HG02943 (cell line): ENCODE data around the gene COA7.

Experiments used
- ATAC-seq: cut with Tn5 transposase; IDR thresholded peaks from one replicate; pipeline ENCODE4 v1.9.1; 2021; ENCODE audit warnings: mild to moderate bottlenecking, low read depth, moderate library complexity; ENCODE audit not compliant: unreplicated experiment

COA7 gene

DNA sequence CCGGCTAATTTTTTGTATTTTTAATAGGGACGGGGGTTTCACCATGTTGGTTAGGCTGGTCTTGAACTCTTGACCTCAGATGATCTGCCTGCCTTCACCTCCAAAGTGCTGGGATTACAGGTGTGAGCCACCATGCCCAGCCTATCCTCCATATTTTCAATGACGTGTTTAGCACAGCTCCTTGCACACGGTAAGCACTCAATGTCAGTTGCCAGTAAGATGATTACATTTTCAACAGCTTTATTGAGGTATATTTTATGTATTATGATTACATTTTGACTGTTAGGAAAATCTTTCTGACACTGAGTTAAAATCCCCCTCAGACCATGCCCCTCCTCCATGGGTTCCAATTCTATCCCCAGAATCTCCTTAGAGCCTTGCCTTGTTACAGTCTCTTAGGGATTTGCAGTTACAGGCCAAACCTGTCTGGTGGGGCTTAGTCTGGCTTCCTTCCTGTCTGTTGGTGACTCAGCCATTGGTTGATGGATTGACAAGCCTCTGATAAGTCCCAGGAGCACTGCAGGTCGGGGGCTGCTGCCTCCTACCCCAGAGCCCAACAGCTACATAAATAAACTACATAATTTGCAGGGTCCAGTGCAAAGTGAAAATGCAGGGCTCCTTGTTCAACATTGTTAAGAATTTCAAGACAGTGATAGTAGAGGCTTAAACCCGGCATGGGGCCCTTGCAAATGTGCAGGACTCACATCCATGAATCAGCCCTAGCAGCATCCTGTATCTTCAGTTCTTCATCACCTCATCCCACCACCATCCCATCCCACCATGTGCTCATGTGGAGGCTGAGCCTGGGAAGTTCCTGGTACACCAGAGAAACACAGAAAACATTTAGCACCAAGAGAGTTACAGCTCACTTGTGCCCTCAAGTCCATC is 23.4 kb downstream of the COA7 start:
- ATAC-seq, result no peak

GRCh38 chr1:52673513-52673912 is 24.6 kb downstream of the COA7 start:
- ATAC-seq, result no peak

DNA sequence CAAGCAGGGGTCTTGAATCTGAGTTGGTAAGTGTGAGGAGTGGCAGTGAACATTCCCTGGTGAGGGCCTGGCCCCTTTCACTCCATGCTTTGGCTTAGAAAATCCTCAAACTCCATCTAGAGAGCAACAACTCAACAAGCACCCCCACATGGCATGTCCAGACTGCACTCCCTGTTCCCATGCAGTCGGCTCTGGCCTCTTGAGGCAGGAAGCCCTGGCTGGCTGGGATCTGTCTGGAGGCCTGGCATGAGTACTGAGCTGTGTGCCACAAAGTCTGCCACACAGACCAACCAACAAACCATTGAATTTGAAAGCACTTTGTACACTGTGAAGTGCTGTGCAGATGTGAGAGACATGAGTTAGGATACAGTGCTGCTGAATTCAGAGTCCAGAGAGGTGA is 25.2 kb downstream of the COA7 start:
- ATAC-seq, result no peak

- no peak for ATAC-seq
These were observed 27.5 kb downstream of the COA7 start for GRCh38 chr1:52670604-52671003.

GRCh38 chr1:52669696-52670095 is 28.5 kb downstream of the COA7 start:
- ATAC-seq, result no peak

DNA sequence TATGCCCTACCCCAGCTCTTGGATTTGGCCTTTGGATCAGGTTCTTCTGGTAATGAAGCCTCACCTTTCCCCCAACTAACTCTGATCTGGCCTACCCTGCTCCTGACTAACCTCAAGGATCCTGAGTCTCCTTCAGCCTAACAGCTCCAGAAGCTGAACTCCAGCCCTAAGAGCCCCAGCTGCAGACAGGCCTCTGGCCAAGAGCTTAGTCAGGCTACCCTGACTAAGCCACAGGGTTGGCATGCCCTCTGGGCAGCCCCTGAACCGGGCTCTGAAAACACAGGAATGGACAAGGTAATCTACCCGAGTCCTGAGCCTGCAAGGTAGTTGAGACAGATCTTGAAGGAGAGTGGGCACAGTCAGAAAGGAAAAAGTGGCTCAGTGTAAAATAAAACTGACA is 29.4 kb downstream of the COA7 start:
- no peak for ATAC-seq

DNA sequence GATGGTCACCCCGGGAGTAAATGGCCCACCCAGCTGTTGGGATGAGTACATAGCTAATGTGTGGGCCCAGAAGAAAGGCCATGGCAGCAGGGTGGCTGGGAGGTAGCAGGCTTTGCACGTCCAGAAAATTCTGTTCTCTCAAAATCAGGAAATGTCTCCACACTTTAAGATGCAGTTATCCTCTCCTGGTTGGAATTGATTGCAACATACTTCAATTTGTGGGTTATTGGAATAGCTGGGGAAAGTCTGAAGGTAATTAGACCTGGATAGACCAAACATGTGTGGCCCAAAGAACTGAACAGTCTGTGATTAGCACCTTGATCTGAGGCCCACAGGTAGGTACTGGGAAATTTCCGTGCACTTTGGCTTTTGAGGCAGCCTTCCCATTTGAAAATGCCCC is 30.2 kb downstream of the COA7 start:
- no peak for ATAC-seq

DNA sequence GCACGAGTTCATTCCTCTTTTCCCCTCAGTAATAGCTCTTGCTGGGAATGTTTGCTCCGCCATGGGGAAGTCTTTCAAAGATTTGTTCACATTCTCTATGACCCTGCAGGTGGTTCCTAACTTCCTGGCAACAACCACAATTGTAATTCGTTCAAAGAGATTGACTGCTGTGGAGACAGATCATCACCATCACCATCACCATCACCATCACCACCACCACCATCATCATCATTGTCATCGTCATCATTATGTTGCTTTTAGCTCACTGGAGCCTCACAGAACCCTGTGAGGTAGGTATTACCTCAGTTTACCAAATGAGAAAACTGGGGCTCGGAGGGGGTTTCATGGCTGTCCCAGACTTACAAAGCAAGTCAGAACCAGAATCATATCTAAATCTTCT is 30.9 kb downstream of the COA7 start:
- ATAC-seq, result no peak

GRCh38 chr1:52665006-52665941 is 32.9 kb downstream of the COA7 start:
- no peak for ATAC-seq

DNA sequence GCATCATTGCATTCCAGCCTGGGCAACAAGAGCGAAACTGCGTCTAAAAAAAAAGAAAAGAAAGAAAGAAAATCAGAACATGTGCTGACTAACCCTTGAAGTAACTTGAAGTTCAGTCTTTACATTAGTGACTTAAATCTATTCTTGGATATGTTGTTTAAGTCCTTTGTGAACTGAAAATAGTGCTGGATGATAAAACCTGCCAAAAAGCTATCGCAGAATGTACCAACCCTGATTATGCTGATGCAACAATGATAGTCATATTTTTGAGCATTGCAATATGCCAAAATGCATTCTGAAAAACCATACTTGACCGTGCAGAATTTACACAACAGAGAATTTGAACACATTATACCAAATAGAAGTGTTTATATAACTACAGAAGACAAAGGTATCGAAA is 34.4 kb downstream of the COA7 start:
- no peak for ATAC-seq

DNA sequence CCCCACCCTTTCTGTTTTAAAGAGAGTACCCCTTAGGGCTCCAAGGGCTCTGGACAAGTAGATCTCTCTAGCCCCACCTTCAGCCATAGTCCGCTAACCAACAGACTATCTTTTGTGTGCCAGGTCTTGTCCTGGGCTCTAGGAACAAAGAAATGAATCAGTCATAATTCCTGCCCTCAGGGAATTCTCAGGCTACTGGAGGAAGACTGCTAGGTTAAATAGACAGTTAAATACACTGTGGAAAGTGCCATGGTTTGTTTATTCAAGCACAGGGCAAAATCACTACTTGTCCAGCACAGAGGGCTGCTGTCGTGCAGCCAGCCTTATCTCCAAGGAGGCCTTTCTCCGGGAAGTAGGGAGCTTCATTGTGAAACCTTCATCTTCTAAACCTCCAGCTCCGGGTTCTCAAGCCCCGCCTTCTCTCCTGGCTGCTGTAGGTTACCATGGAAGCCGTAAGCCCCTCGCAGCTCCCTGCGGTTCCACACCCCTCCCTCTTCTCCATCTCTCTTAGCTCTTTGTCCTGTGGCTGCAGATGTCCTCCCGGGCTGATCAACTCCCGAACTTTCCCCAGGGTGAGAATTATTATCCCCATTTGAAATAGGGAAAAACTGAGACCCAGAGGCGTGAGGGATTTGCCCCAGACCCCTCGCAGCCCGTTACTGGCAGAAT is 35.4 kb downstream of the COA7 start:
- no peak for ATAC-seq

- no peak for ATAC-seq
These were observed 37.3 kb downstream of the COA7 start for GRCh38 chr1:52660807-52661206.

DNA sequence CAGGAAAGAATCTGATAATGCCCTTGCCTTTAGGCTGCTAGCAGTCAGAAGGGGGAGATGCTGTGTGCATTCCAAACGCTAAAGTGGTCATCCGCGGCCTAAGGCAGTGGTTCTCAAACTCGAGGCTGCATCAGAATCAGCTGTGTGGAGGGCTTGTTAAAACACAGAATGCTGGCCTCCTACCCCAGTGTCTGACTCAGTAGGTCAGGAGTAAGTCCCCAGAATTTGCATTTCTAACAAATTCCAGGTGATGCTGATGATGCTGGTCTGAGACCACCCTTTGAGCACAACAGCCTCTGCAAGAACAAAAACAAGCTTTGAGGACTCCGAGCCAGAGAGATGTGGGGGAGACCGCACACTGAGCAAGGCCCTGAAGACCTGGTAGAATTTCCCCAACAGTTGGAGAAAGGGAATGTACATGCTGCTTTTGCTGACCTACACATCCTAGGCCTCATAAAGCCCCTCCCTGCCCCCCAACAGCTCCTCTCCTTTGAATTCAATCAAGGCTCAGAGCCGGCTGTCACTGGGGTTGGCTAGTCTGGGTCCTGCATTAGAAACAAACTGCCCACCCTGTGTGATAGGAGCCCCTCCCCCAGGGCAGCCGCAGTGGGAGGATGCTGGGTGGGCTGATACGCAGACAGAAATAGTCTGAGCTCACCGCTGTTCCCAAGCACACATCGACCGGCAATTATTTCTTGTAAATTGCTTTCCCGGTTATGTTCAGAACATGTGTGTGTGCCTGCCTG is 38.1 kb downstream of the COA7 start:
- ATAC-seq, result no peak

- ATAC-seq, result no peak
These were observed 38.8 kb downstream of the COA7 start for GRCh38 chr1:52659356-52659755.

- ATAC-seq, result no peak
These were observed 39.4 kb downstream of the COA7 start for GRCh38 chr1:52658795-52659194.

GRCh38 chr1:52657702-52658101 is 40.4 kb downstream of the COA7 start:
- no peak for ATAC-seq

DNA sequence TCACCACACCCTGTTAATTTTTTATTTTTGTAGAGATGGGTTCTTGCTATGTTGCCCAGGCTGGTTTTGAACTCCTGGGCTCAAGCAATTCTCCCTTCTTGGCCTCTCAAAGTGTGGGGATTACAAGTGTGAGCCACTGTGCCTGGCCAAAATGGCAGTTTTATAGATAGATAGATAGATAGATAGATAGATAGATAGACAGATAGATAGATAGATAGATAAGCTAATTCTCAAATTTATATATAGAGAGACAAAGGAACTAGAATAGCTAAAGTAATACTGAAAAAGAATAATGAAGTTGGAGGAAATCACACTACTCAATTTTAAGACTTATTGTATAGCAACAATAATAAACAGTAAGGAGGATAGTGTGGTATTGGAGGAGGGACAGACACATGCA is 44.1 kb downstream of the COA7 start:
- no peak for ATAC-seq

- ATAC-seq, result no peak
These were observed 44.8 kb downstream of the COA7 start for GRCh38 chr1:52653207-52653849.

GRCh38 chr1:52651904-52652303 is 46.2 kb downstream of the COA7 start:
- no peak for ATAC-seq

DNA sequence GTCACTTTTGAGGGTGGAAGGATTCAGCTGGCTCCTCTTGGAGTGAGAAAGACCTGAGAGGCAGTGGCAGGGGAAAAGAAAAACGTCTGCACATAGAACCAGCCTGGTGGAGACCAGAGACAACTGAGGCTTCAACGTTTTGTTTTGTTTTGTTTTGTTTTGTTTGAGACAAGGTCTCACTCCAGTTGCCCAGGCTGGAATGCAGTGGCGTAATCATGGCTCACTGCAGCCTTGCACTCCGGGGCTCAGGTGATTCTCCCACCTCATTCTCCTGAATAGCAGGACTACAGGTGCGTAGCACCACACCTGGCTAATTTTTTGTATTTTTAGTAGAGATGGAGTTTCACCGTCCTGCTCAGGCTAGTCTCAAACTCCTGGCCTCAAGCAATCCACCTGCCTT is 52.9 kb downstream of the COA7 start:
- no peak for ATAC-seq
